Activated CD4-positive, alpha-beta memory T cell treated with anti-CD3 and anti-CD28 coated beads, Interleukin-2, amount 10 ng/mL, durations not matched to agents 7 days and 5 days (primary cell): ENCODE results near the gene CORO2B. TPM values are rescaled to one million over a fixed set of nuclear protein-coding genes. Genes with fewer than 3 reads are reported as not detected.

ENCODE experiments used
- CTCF ChIA-PET: fragments of 350-600 bp; sonication (Branson Sonifier 250); formaldehyde crosslinking; loops from one replicate; lab custom pipeline; 2021; ENCODE audit warnings: antibody characterized with exemption, inconsistent platforms; lab: Charles Lee
- POLR2A ChIA-PET: fragments of 350-600 bp; sonication (Branson Sonifier 250); formaldehyde crosslinking; loops from one replicate; lab custom pipeline; 2021; ENCODE audit warnings: antibody characterized with exemption; lab: Charles Lee
- DNase-seq: peaks from one replicate; pipeline ENCODE4 v3.0.0-alpha.2; 2020
- H3K27ac Mint-ChIP-seq: one replicate; pipeline ENCODE4 v1.8.0; 2021; ENCODE audit warnings: mild to moderate bottlenecking, mixed read lengths
- H3K27me3 Mint-ChIP-seq: one replicate; pipeline ENCODE4 v1.8.0; 2021; ENCODE audit warnings: mixed read lengths
- H3K36me3 Mint-ChIP-seq: one replicate; pipeline ENCODE4 v1.8.0; 2021; ENCODE audit warnings: low read depth, mixed read lengths
- H3K4me1 Mint-ChIP-seq: one replicate; pipeline ENCODE4 v1.8.0; 2021; ENCODE audit warnings: mixed read lengths
- H3K4me3 Mint-ChIP-seq: one replicate; pipeline ENCODE4 v1.8.0; 2021; ENCODE audit warnings: mild to moderate bottlenecking, mixed read lengths
- H3K9me3 Mint-ChIP-seq: one replicate; pipeline ENCODE4 v1.8.0; 2021; ENCODE audit warnings: mixed read lengths
- total RNA-seq, 2 experiments: library from RNA; stranded (reverse); gene quantifications; one replicate each; pipeline ENCODE4 v1.2.3, GENCODE V29; 2021

The CORO2B gene
- total RNA-seq, 2 experiments from 2014 or later: not detected

DNA sequence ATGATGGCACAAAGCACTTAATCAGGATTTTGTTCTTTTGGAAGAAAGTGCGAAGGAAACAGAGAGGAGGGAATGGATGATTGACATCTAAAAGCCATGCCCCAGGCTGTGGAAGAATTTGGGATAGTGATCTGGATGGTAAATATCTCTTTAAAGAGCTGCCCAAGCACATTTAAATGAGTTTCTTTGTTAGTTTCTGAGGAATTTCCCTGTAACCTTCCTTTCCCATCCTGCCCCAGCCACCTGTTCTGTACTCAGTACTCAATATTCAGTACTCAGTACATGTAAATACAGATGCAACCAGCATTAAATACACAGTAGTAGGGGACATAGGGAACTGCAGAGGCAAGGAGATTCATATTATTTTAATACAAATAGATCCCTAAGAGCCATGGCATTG is 7.8 kb upstream of the CORO2B start:
- Mint-ChIP-seq H3K27ac (no peak overlapping the region), H3K4me1 (no peaks in the 10 kb centered on the region), H3K36me3 (no peaks in the 10 kb centered on the region), H3K27me3 (peaks cover 45% of the 10 kb centered on the region), H3K9me3 (no peaks in the 10 kb centered on the region), H3K4me3 (no peak overlapping the region)
- DNase-seq: no peak
- POLR2A ChIA-PET: no interaction called here
- CTCF ChIA-PET: interaction anchor here (1.1 to 4.8 kb wide), 3 partner anchors 11 to 103 kb away, joined by 3 to 21 read pairs (median 3); no protein-coding TSS in a partner anchor

DNA sequence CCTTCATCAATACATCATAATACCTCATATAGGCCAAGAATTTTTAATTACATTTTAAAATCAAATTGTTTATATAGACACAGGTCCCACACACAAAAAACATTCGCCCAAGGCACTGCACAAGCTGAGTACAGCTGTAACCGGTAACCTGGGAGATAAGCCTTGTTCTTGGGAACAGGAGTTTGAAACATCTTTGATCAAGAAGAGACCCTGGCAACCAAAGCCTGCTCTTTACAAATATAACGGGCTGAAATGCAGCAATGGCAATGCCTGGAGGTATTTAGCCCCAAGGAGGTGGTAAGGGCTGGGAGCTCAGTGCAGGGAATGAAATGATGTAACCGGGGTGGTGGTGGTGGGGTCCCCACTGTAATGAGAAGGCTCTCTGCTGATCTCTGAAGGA is 7.2 kb upstream of the CORO2B start:
- no peaks in the 10 kb centered on the region for H3K9me3 Mint-ChIP-seq
- no peak overlapping the region for H3K27ac Mint-ChIP-seq
- ChIA-PET POLR2A (no interaction called here), CTCF (interaction anchor here (4.8 kb wide), 1 partner anchor 12 kb away, joined by 21 read pairs; no protein-coding TSS in a partner anchor)
- DNase-seq: no peak
- H3K4me1 Mint-ChIP-seq: no peaks in the 10 kb centered on the region
- H3K4me3 Mint-ChIP-seq: no peak overlapping the region
- H3K36me3 Mint-ChIP-seq: no peaks in the 10 kb centered on the region
- peaks cover 50% of the 10 kb centered on the region for H3K27me3 Mint-ChIP-seq

DNA sequence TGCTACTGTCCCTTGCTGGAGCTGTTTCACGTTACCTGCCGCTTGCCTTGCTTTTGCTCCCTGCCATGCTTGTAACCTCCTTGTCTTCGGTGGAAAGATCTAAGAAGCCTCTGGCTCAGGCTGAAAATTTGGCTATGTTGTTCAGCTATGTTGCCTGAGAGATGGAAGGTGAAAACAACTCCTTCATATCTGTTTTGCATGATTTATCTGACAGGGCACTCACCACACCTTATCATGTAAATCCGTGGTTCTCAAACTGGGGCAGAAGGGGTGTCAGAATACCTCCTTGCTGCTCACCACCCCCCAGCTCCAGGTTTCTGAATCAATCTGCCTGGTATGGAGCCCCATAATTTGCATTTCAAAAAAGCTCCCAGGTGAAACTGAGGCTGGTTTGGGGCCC is 6.5 kb upstream of the CORO2B start:
- Mint-ChIP-seq H3K4me3 (no peak overlapping the region), H3K27ac (no peak overlapping the region), H3K9me3 (no peaks in the 10 kb centered on the region), H3K27me3 (peaks cover 54% of the 10 kb centered on the region), H3K4me1 (no peaks in the 10 kb centered on the region), H3K36me3 (no peaks in the 10 kb centered on the region)
- ChIA-PET POLR2A (no interaction called here), CTCF (interaction anchor here (4.8 kb wide), 1 partner anchor 12 kb away, joined by 21 read pairs; no protein-coding TSS in a partner anchor)
- DNase-seq: no peak

DNA sequence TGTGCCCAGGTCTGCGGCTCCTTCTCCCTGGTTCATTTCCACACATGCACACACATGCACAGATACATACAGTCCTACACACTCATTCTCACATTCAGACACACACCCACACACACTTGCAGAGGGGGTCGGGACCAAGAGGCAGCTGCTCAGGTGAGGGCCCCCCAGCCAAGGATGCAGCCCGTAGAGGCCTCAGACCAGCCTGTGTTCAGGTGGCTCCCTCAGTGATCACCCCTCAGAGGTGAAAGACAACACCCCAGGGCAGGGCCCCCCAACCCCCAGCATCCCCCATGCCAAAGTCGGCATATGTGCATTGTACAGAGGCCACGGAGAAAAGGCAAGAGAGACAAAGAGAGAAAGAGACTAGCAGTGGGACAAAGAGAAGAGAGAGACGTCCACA is 5.9 kb upstream of the CORO2B start:
- peaks cover 4% of the 10 kb centered on the region for H3K4me1 Mint-ChIP-seq

DNA sequence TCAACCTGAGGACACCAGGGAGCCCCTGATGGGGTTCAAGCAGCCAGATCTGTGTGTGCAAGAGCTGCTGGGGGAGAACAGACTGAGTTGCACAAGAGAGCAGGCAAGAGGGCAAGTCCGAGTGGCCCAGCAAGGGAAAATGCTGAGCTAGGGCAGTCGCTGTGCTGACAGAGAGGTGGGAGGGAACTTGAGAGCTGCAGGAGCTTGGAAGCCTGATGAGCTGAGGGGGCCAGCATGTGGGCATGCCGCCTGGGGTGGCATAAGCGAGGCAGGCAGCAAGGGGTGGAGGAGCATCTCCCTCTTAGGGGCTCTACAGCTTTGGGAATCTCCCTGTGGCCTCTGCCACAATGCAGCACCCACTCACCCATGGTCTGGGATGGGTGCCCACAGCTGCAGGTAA is 4.7 kb upstream of the CORO2B start:
- DNase-seq: no peak
- H3K27ac Mint-ChIP-seq: no peak overlapping the region
- ChIA-PET POLR2A (no interaction called here), CTCF (no interaction called here)
- no peak overlapping the region for H3K4me3 Mint-ChIP-seq
- no peaks in the 10 kb centered on the region for H3K36me3 Mint-ChIP-seq
- no peaks in the 10 kb centered on the region for H3K9me3 Mint-ChIP-seq
- H3K4me1 Mint-ChIP-seq: peaks cover 7% of the 10 kb centered on the region
- H3K27me3 Mint-ChIP-seq: peaks cover 60% of the 10 kb centered on the region

More for the DNA sequence above, 5.9 kb upstream of the CORO2B start:
- H3K9me3 Mint-ChIP-seq: no peaks in the 10 kb centered on the region
- no peaks in the 10 kb centered on the region for H3K36me3 Mint-ChIP-seq
- no peak overlapping the region for H3K27ac Mint-ChIP-seq
- POLR2A ChIA-PET: no interaction called here
- DNase-seq: no peak
- H3K4me3 Mint-ChIP-seq: no peak overlapping the region
- CTCF ChIA-PET: no interaction called here
- peaks cover 60% of the 10 kb centered on the region for H3K27me3 Mint-ChIP-seq

DNA sequence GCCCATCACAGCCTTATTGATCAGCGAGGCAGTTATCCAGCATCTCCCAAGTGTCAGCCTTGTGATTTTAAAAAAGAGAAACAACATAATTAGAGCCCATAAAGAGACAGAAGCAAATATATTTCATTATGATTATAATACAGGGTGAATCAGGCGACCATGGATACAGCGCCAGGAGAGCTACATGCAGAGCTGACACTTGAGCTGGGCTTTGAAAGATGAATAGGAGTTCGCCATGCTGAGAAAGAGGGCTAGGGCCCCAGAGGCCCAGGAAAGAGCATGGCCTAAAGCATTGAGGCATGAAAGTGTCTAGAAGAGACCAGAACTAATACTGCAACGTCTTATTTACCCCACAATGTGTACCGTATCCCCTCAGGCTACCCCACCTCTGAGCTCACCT is 4.2 kb upstream of the CORO2B start:
- CTCF ChIA-PET: no interaction called here
- H3K4me3 Mint-ChIP-seq: no peak overlapping the region
- H3K27ac Mint-ChIP-seq: no peak overlapping the region
- no peaks in the 10 kb centered on the region for H3K9me3 Mint-ChIP-seq
- H3K4me1 Mint-ChIP-seq: peaks cover 7% of the 10 kb centered on the region
- POLR2A ChIA-PET: no interaction called here
- no peak for DNase-seq
- H3K27me3 Mint-ChIP-seq: peaks cover 58% of the 10 kb centered on the region
- no peaks in the 10 kb centered on the region for H3K36me3 Mint-ChIP-seq

DNA sequence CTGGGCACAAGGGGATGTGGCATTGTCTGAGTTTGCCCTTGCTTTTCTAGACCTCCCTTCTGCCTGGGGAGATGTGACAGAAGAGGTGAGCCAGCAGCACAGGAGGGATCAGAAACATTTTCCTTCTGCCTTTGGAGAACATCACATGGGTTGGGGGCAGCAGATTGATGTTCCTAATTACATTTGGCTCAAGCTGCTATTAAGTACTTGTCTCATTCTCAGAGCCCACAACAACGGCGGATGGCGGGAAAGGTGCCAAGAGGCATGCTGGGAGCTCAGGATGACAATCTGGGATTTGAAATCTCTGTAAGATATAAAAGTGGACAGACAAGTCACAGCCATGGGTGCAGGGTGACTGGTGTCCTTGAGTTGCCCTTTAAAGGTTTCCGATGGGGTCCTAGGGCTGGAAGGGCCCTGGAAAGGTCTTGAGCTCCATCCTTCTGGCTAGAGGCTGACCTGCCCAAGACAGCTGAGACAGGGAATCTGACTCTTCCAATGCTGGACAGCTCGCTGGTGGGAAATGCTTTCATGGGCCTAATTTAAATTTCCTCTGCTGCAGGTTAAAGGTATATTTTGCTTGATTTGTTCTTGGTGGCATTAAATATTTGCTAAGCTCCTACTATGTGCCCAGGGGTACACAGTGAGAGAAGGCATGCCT is 2.4 kb upstream of the CORO2B start:
- ChIA-PET POLR2A (no interaction called here), CTCF (no interaction called here)
- Mint-ChIP-seq H3K36me3 (no peaks in the 10 kb centered on the region), H3K27ac (no peak overlapping the region), H3K4me1 (peaks cover 9% of the 10 kb centered on the region), H3K27me3 (peaks cover 58% of the 10 kb centered on the region), H3K4me3 (no peak overlapping the region), H3K9me3 (no peaks in the 10 kb centered on the region)
- no peak for DNase-seq

DNA sequence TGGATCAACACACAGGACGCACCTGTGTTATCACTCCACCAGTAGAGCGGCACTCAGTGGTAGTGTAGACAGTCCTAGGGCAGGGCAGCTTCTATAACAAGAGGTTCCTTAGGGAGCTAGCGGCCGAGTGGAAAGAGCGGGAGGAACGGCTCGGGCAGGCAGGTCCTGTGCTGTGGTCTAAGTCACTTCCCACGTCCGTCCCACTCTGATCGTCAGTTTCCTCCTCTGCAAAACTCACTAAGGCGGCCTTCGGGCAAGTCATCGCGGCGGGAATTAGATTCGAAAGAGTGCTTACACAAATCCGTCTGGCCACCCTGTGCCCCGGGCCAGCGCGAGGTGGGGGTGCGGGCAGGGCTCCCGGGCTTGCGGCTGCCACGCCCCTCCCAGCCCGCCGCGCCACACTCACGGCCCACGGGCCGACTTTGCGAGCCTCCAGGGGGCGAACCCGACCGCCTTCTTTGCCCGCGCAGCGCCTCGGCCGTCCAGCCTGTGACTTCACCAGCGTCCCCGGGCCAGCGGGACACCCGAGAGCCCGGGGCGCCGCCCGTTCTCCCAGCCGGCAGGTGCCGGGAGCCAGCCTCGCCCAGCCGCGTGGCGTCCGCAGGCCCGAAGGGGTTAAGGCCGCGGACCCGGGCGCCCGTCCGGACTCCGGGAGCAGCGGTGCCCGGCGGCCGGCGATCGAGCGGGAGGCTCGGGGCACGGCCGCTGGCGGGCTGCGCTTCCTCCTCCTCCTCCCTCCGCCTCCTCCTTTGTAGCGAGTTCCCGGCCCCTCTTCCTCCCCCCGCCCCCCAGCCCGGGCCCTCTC is 416 bp upstream of the CORO2B start:
- POLR2A ChIA-PET: no interaction called here
- Mint-ChIP-seq H3K4me1 (peaks cover 9% of the 10 kb centered on the region), H3K27ac (no peak overlapping the region), H3K27me3 (peaks cover 50% of the 10 kb centered on the region), H3K4me3 (peak overlapping the region; percentile 64), H3K9me3 (no peaks in the 10 kb centered on the region), H3K36me3 (no peaks in the 10 kb centered on the region)
- CTCF ChIA-PET: no interaction called here
- DNase-seq: peak; percentile 18

DNA sequence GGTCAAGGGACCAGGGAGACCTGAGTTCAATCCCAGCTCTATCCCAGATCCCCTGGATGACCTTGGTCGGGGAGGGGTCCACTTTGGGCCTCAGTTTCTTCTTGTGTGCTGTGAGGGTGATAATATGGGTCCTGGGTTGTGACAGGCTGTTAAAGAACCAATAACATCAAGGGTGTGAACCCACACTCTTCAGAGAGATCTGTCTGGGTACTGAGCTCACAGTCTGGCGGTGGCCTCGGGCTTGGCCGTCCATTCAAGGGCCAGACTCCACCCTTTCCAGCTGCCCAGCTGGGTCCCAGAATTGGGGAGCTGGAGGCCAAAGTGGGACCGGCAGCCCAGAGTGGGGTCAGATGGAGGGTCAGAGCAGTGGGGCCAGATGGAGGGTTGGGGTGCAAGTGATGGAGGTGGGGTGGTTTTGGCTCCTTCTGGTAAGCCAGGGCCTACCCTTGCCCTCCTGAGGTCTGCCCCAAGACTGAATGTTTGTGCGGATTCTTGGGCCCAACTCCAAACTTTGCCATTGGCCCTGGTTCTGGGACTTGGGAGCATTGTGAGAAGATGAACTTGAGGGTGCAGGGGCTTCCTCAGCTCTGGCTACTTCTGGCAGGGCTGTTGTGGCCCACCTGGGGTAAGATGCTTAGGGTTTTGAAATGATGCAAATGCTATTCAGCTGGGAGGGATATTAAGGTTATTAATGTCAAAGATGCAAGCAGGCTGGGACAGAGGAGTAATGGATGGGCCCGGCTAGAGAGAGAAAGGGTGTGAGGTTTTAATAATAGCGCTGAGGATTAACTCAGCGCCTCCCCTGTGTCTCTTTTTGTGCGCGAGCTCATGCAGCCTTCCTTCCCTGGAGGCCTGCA is 1.5 kb downstream of the CORO2B start:
- ChIA-PET CTCF (interaction anchor here (0.6 to 1.2 kb wide), 3 partner anchors 17 to 295 kb away, joined by 3 to 4 read pairs (median 3); no protein-coding TSS in a partner anchor), POLR2A (no interaction called here)
- no peak overlapping the region for H3K27ac Mint-ChIP-seq
- H3K27me3 Mint-ChIP-seq: peaks cover 43% of the 10 kb centered on the region
- no peak overlapping the region for H3K4me3 Mint-ChIP-seq
- H3K4me1 Mint-ChIP-seq: peaks cover 9% of the 10 kb centered on the region
- no peaks in the 10 kb centered on the region for H3K9me3 Mint-ChIP-seq
- no peaks in the 10 kb centered on the region for H3K36me3 Mint-ChIP-seq
- no peak for DNase-seq

DNA sequence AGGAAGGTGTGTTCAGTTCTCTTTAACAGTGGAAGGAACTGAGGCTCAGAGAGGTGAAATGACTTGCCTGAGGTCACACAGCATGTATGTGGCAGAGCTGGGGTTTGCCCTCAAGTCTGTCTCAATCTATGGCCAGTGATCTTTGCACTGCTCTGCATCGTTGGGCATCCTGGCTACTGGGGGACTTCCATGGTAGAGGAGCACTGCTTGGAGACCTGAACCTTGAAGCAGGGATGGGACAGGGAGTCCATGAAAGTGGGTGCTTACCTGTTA is 2.0 kb downstream of the CORO2B start:
- Mint-ChIP-seq H3K4me3 (no peak overlapping the region), H3K36me3 (no peaks in the 10 kb centered on the region), H3K27ac (no peak overlapping the region), H3K4me1 (peaks cover 9% of the 10 kb centered on the region), H3K9me3 (no peaks in the 10 kb centered on the region), H3K27me3 (peaks cover 43% of the 10 kb centered on the region)
- ChIA-PET POLR2A (no interaction called here), CTCF (interaction anchor here (0.6 to 1.2 kb wide), 3 partner anchors 18 to 295 kb away, joined by 3 to 4 read pairs (median 3); no protein-coding TSS in a partner anchor)
- DNase-seq: no peak

DNA sequence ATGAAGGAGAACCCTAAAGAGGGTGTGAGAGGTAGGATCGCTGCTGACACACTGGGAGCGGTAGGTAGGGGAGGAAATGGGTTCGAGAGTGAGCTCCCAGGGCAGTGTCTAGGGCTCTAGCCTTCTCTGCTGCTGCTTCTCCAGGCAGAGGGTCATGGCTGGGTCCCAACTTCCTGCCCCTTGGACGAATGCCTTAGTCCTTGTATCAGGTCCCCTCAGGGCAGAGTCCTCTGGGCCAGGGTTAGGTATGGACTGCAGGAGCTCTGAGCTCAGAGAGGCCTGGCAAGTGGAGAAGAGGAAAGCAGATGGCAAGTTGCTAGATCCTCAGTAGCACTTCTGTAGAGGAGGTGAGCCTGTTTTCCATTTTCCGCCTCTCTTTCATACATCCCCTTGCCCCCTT is 2.9 kb downstream of the CORO2B start:
- ChIA-PET POLR2A (no interaction called here), CTCF (interaction anchor here (0.6 to 1.9 kb wide), 3 partner anchors 92 to 294 kb away, joined by 3 to 4 read pairs (median 3); no protein-coding TSS in a partner anchor)
- Mint-ChIP-seq H3K27ac (no peak overlapping the region), H3K27me3 (peaks cover 36% of the 10 kb centered on the region), H3K4me3 (no peak overlapping the region), H3K9me3 (no peaks in the 10 kb centered on the region), H3K36me3 (no peaks in the 10 kb centered on the region), H3K4me1 (peaks cover 11% of the 10 kb centered on the region)
- no peak for DNase-seq

DNA sequence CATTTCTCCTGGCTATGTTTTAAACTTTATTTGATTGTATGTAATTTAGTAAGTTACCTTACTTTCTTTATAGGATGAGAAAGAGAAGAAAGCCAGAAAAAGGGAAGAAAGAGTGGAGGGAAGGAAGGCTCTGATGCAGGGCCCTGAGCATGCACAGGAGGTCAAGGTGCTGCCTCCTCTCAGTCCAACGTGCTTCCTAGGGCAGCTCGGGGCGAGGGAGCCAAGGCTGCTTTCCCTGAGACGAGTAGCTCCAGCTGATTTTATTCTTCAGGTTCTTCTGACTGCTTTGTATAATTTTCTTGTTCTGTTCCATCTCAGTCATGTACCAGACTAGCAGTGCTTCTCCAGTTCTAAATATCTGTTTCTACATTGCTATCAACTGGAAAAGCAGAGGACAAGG is 3.4 kb downstream of the CORO2B start:
- Mint-ChIP-seq H3K4me1 (peaks cover 11% of the 10 kb centered on the region), H3K4me3 (no peak overlapping the region), H3K27ac (no peak overlapping the region), H3K27me3 (peaks cover 31% of the 10 kb centered on the region), H3K36me3 (no peaks in the 10 kb centered on the region), H3K9me3 (no peaks in the 10 kb centered on the region)
- no peak for DNase-seq
- CTCF ChIA-PET: interaction anchor here (0.6 to 1.9 kb wide), 2 partner anchors 91 to 288 kb away, joined by 3 read pairs; no protein-coding TSS in a partner anchor
- POLR2A ChIA-PET: no interaction called here

DNA sequence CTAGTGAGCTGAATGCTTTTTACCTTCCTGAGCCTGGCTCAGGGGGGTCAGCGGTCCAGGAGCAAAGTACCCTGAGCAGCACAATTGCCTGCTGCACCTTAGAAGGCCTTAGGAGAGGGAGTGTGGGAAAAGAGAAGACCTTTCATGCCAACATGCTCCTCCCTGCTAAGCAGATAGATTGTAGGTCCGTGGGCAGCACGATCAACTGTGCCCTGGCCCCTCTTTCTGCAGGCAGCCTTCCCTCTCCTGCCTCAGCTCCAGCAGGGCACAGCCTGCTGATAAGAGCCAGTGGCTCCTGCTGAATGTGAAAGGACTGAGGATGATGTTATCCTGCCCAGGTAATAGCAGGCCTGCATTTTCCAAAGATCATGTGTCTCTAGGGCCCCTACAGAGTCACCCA is 4.1 kb downstream of the CORO2B start:
- H3K4me3 Mint-ChIP-seq: no peak overlapping the region
- H3K9me3 Mint-ChIP-seq: no peaks in the 10 kb centered on the region
- no peaks in the 10 kb centered on the region for H3K36me3 Mint-ChIP-seq
- peaks cover 24% of the 10 kb centered on the region for H3K27me3 Mint-ChIP-seq
- H3K4me1 Mint-ChIP-seq: peaks cover 10% of the 10 kb centered on the region
- H3K27ac Mint-ChIP-seq: no peak overlapping the region
- ChIA-PET CTCF (interaction anchor here (1.9 kb wide), 1 partner anchor 91 kb away, joined by 3 read pairs; no protein-coding TSS in a partner anchor), POLR2A (no interaction called here)
- no peak for DNase-seq
